ENCODE data around the gene ZC3H12A. TPM values are rescaled to one million over a fixed set of nuclear protein-coding genes. Genes with fewer than 3 reads are reported as not detected.
A peak's percentile ranks its signal among the peaks of the same experiment; 100 is the strongest.

The ZC3H12A gene
- 5.6 TPM for polyA plus RNA-seq (2013, experiment 1 of 2)
- 6.0 TPM for polyA plus RNA-seq (2013, experiment 2 of 2)

GRCh38 chr1:37474046-37474696 is at the start of gene ZC3H12A:
TSS of gene ZC3H12A (plus strand) at chr1:37474580. CDS start at chr1:37475497, 917 bp downstream.
- Histone ChIP-seq H3K4ac (ENCODE audit: low read depth, low read length) (no peak within 1 kb of the TSS), H3K27ac (ENCODE audit: low read depth, low read length) (no peak within 1 kb of the TSS), H3K4me3 (ENCODE audit: low read length) (peak within 1 kb of the TSS; percentile 38), H2AK5ac (ENCODE audit: low read length) (peak within 1 kb of the TSS; percentile 77), H3K4me2 (ENCODE audit: low read length) (peak within 1 kb of the TSS; percentile 82), H3K79me2 (ENCODE audit: control insufficient read depth, insufficient read depth, low read length) (peaks cover 35% of the 10 kb centered on the region), H3K27me3 (ENCODE audit: insufficient read depth, low read length, poor library complexity) (no peaks in the 10 kb centered on the region), H3K18ac (ENCODE audit: low read length) (peak within 1 kb of the TSS; percentile 33), H3K36me3 (ENCODE audit: control insufficient read depth, insufficient read depth, low read length) (no peaks in the 10 kb centered on the region), H2BK120ac (ENCODE audit: low read depth, low read length) (no peak within 1 kb of the TSS), H4K5ac (ENCODE audit: low read length) (no peak within 1 kb of the TSS), H2BK15ac (replicated peaks; ENCODE audit: low read depth) (no peak within 1 kb of the TSS), H3K4me1 (ENCODE audit: control insufficient read depth, low read depth, low read length) (peaks cover 29% of the 10 kb centered on the region), H3K9ac (ENCODE audit: low read length) (peak within 1 kb of the TSS; percentile 90), H3K79me1 (ENCODE audit: low read length) (peaks cover 21% of the 10 kb centered on the region), H3K23ac (ENCODE audit: low read length) (peak within 1 kb of the TSS; percentile 60), H4K8ac (ENCODE audit: low read depth, low read length) (no peak within 1 kb of the TSS), H3K56ac (ENCODE audit: low read length) (peak within 1 kb of the TSS; percentile 95), H2BK5ac (ENCODE audit: low read length) (no peak within 1 kb of the TSS)
- peak; percentile 91 for DNase-seq
- no CpG with 5 or more reads among the region's 78 CpGs for WGBS (ENCODE audit: extremely low coverage, insufficient coverage, low lambda C conversion rate)

- Histone ChIP-seq H3K9ac (ENCODE audit: low read length) (no peak overlapping the region), H3K36me3 (ENCODE audit: control insufficient read depth, insufficient read depth, low read length) (no peaks in the 10 kb centered on the region), H3K27ac (ENCODE audit: low read depth, low read length) (no peak overlapping the region), H3K18ac (ENCODE audit: low read length) (no peak overlapping the region), H2BK15ac (replicated peaks; ENCODE audit: low read depth) (no peak overlapping the region), H2AK5ac (ENCODE audit: low read length) (no peak overlapping the region), H2BK120ac (ENCODE audit: low read depth, low read length) (no peak overlapping the region), H4K8ac (ENCODE audit: low read depth, low read length) (no peak overlapping the region), H3K79me1 (ENCODE audit: low read length) (no peaks in the 10 kb centered on the region), H3K4me1 (ENCODE audit: control insufficient read depth, low read depth, low read length) (no peaks in the 10 kb centered on the region), H4K5ac (ENCODE audit: low read length) (no peak overlapping the region), H3K4me2 (ENCODE audit: low read length) (no peak overlapping the region), H3K4me3 (ENCODE audit: low read length) (no peak overlapping the region), H3K4ac (ENCODE audit: low read depth, low read length) (no peak overlapping the region), H2BK5ac (ENCODE audit: low read length) (no peak overlapping the region), H3K23ac (ENCODE audit: low read length) (no peak overlapping the region), H3K56ac (ENCODE audit: low read length) (no peak overlapping the region), H3K79me2 (ENCODE audit: control insufficient read depth, insufficient read depth, low read length) (no peaks in the 10 kb centered on the region), H3K27me3 (ENCODE audit: insufficient read depth, low read length, poor library complexity) (no peaks in the 10 kb centered on the region)
- WGBS (ENCODE audit: extremely low coverage, insufficient coverage, low lambda C conversion rate), result no CpG with 5 or more reads among the region's 5 CpGs
- no peak for DNase-seq
Observed at GRCh38 chr1:37425221-37425620, 49.2 kb upstream of the ZC3H12A start.

- no peak overlapping the region for H4K5ac ChIP-seq (ENCODE audit: low read length)
- H3K4me3 ChIP-seq (ENCODE audit: low read length), result no peak overlapping the region
- H2AK5ac ChIP-seq (ENCODE audit: low read length), result no peak overlapping the region
- H3K56ac ChIP-seq (ENCODE audit: low read length), result no peak overlapping the region
- no peaks in the 10 kb centered on the region for H3K27me3 ChIP-seq (ENCODE audit: insufficient read depth, low read length, poor library complexity)
- no peak overlapping the region for H3K9ac ChIP-seq (ENCODE audit: low read length)
- H3K4me2 ChIP-seq (ENCODE audit: low read length), result no peak overlapping the region
- no peaks in the 10 kb centered on the region for H3K4me1 ChIP-seq (ENCODE audit: control insufficient read depth, low read depth, low read length)
- no peak overlapping the region for H2BK120ac ChIP-seq (ENCODE audit: low read depth, low read length)
- no peak overlapping the region for H3K23ac ChIP-seq (ENCODE audit: low read length)
- no peak overlapping the region for H3K4ac ChIP-seq (ENCODE audit: low read depth, low read length)
- no peak overlapping the region for H3K27ac ChIP-seq (ENCODE audit: low read depth, low read length)
- no peak overlapping the region for H2BK5ac ChIP-seq (ENCODE audit: low read length)
- DNase-seq, result no peak
- no peak overlapping the region for H3K18ac ChIP-seq (ENCODE audit: low read length)
- H3K79me1 ChIP-seq (ENCODE audit: low read length), result no peaks in the 10 kb centered on the region
- H3K36me3 ChIP-seq (ENCODE audit: control insufficient read depth, insufficient read depth, low read length), result no peaks in the 10 kb centered on the region
- WGBS (ENCODE audit: extremely low coverage, insufficient coverage, low lambda C conversion rate), result no CpG with 5 or more reads among the region's 6 CpGs
- H3K79me2 ChIP-seq (ENCODE audit: control insufficient read depth, insufficient read depth, low read length), result no peaks in the 10 kb centered on the region
- H4K8ac ChIP-seq (ENCODE audit: low read depth, low read length), result no peak overlapping the region
- H2BK15ac ChIP-seq (replicated peaks; ENCODE audit: low read depth), result no peak overlapping the region
Observed at GRCh38 chr1:37429029-37429428, 45.4 kb upstream of the ZC3H12A start.

- H3K23ac ChIP-seq (ENCODE audit: low read length), result no peak overlapping the region
- H4K8ac ChIP-seq (ENCODE audit: low read depth, low read length), result no peak overlapping the region
- H3K36me3 ChIP-seq (ENCODE audit: control insufficient read depth, insufficient read depth, low read length), result no peaks in the 10 kb centered on the region
- H3K79me1 ChIP-seq (ENCODE audit: low read length), result no peaks in the 10 kb centered on the region
- H4K5ac ChIP-seq (ENCODE audit: low read length), result no peak overlapping the region
- no CpG with 5 or more reads among the region's 11 CpGs for WGBS (ENCODE audit: extremely low coverage, insufficient coverage, low lambda C conversion rate)
- H3K27me3 ChIP-seq (ENCODE audit: insufficient read depth, low read length, poor library complexity), result no peaks in the 10 kb centered on the region
- H3K4ac ChIP-seq (ENCODE audit: low read depth, low read length), result no peak overlapping the region
- no peak overlapping the region for H3K27ac ChIP-seq (ENCODE audit: low read depth, low read length)
- no peaks in the 10 kb centered on the region for H3K79me2 ChIP-seq (ENCODE audit: control insufficient read depth, insufficient read depth, low read length)
- H2BK5ac ChIP-seq (ENCODE audit: low read length), result no peak overlapping the region
- no peak overlapping the region for H2AK5ac ChIP-seq (ENCODE audit: low read length)
- no peak overlapping the region for H3K4me3 ChIP-seq (ENCODE audit: low read length)
- H2BK120ac ChIP-seq (ENCODE audit: low read depth, low read length), result no peak overlapping the region
- H3K18ac ChIP-seq (ENCODE audit: low read length), result no peak overlapping the region
- no peak overlapping the region for H2BK15ac ChIP-seq (replicated peaks; ENCODE audit: low read depth)
- H3K4me2 ChIP-seq (ENCODE audit: low read length), result no peak overlapping the region
- no peak overlapping the region for H3K9ac ChIP-seq (ENCODE audit: low read length)
- no peaks in the 10 kb centered on the region for H3K4me1 ChIP-seq (ENCODE audit: control insufficient read depth, low read depth, low read length)
- no peak for DNase-seq
- no peak overlapping the region for H3K56ac ChIP-seq (ENCODE audit: low read length)
Observed at GRCh38 chr1:37430103-37430985, 44.0 kb upstream of the ZC3H12A start.

GRCh38 chr1:37432716-37433115 is 41.7 kb upstream of the ZC3H12A start:
- Histone ChIP-seq H3K18ac (ENCODE audit: low read length) (no peak overlapping the region), H3K27ac (ENCODE audit: low read depth, low read length) (no peak overlapping the region), H3K4ac (ENCODE audit: low read depth, low read length) (no peak overlapping the region), H3K27me3 (ENCODE audit: insufficient read depth, low read length, poor library complexity) (no peaks in the 10 kb centered on the region), H3K4me1 (ENCODE audit: control insufficient read depth, low read depth, low read length) (no peaks in the 10 kb centered on the region), H2AK5ac (ENCODE audit: low read length) (no peak overlapping the region), H2BK5ac (ENCODE audit: low read length) (no peak overlapping the region), H3K4me2 (ENCODE audit: low read length) (no peak overlapping the region), H2BK15ac (replicated peaks; ENCODE audit: low read depth) (no peak overlapping the region), H3K36me3 (ENCODE audit: control insufficient read depth, insufficient read depth, low read length) (no peaks in the 10 kb centered on the region), H3K79me2 (ENCODE audit: control insufficient read depth, insufficient read depth, low read length) (no peaks in the 10 kb centered on the region), H2BK120ac (ENCODE audit: low read depth, low read length) (no peak overlapping the region), H3K4me3 (ENCODE audit: low read length) (no peak overlapping the region), H4K5ac (ENCODE audit: low read length) (no peak overlapping the region), H3K79me1 (ENCODE audit: low read length) (no peaks in the 10 kb centered on the region), H3K56ac (ENCODE audit: low read length) (no peak overlapping the region), H3K23ac (ENCODE audit: low read length) (no peak overlapping the region), H4K8ac (ENCODE audit: low read depth, low read length) (no peak overlapping the region), H3K9ac (ENCODE audit: low read length) (no peak overlapping the region)
- no peak for DNase-seq
- WGBS (ENCODE audit: extremely low coverage, insufficient coverage, low lambda C conversion rate), result no CpG with 5 or more reads among the region's 12 CpGs
